H1 (cell line): ENCODE data around the gene DIP2C. TPM values are rescaled to one million over a fixed set of nuclear protein-coding genes. Genes with fewer than 3 reads are reported as not detected.

Source experiments
- CTCF ChIA-PET: fragments of 300-600 bp; sonication (Branson Sonifier 250); formaldehyde crosslinking; loops from one replicate; lab custom pipeline; 2021; ENCODE audit not compliant: partially characterized antibody; lab: Charles Lee
- POLR2A ChIA-PET: fragments of 300-600 bp; sonication (Branson Sonifier 250); formaldehyde crosslinking; loops from one replicate; lab custom pipeline; 2021; ENCODE audit warnings: inconsistent platforms; ENCODE audit not compliant: partially characterized antibody; lab: Charles Lee
- DNase-seq, 2 experiments: peaks; one replicate each; pipeline versions ENCODE4 v3.0.0 to v3.0.0-alpha.2; 2010 to 2022; ENCODE audit warnings: low spot score in 2 of 2, low read depth in 1 of 2, mixed read lengths in 1 of 2
- FAIRE-seq: peaks from 2 replicates; lab custom pipeline; 2011; peaks lifted over from hg19 to GRCh38; lab: Jason Lieb, UNC
- H2AFZ ChIP-seq: 2 replicates; pipeline ENCODE4 v1.8.1; 2012; ENCODE audit warnings: low read length, inconsistent platforms
- H2AK5ac ChIP-seq: 2 replicates; pipeline ENCODE4 v1.6.1; 2013; ENCODE audit warnings: low read depth, low read length
- H2BK120ac ChIP-seq: replicated peaks from 2 replicates; pipeline ENCODE3; 2013; ENCODE audit warnings: low read depth, low read length, inconsistent platforms
- H2BK12ac ChIP-seq: 2 replicates; pipeline ENCODE4 v1.6.1; 2013; ENCODE audit warnings: low read depth, low read length
- H2BK15ac ChIP-seq: 2 replicates; pipeline ENCODE4 v1.6.1; 2013; ENCODE audit warnings: low read length
- H2BK20ac ChIP-seq: 2 replicates; pipeline ENCODE4 v1.6.1; 2013; ENCODE audit warnings: low read length
- H2BK5ac ChIP-seq: 2 replicates; pipeline ENCODE4 v1.6.1; 2013; ENCODE audit warnings: low read depth, low read length
- H3K14ac ChIP-seq: 2 replicates; pipeline ENCODE4 v1.6.1; 2013; ENCODE audit warnings: inconsistent platforms; ENCODE audit not compliant: insufficient read length
- H3K18ac ChIP-seq: 2 replicates; pipeline ENCODE4 v1.6.1; 2013; ENCODE audit warnings: low read length; ENCODE audit errors: extremely low read depth
- H3K23ac ChIP-seq: 2 replicates; pipeline ENCODE4 v1.6.1; 2013; ENCODE audit warnings: inconsistent platforms; ENCODE audit not compliant: insufficient read length
- H3K23me2 ChIP-seq: 2 replicates; pipeline ENCODE4 v1.6.1; 2013; ENCODE audit warnings: low read depth, low read length
- H3K27ac ChIP-seq: 2 replicates; pipeline ENCODE4 v1.6.1; 2011; ENCODE audit warnings: low read depth, low read length, inconsistent platforms
- H3K27me3 ChIP-seq, 4 experiments: replicated peaks in 1 of 4; 1 replicate in 1 of 4; 2 replicates in 3 of 4; pipeline versions ENCODE4 v1.6.1 to v1.8.1; 2011 to 2013; ENCODE audit warnings: low read length in 3 of 4, mild to moderate bottlenecking in 3 of 4, inconsistent platforms in 2 of 4, mixed read lengths in 2 of 4, moderate library complexity in 1 of 4; ENCODE audit not compliant: control insufficient read depth in 3 of 4, insufficient read depth in 3 of 4; ENCODE audit errors: extremely low read depth in 1 of 4
- H3K36me3 ChIP-seq, 4 experiments: 2 replicates each; pipeline versions ENCODE4 v1.6.1 to v1.8.1; 2011 to 2013; ENCODE audit warnings: mild to moderate bottlenecking in 4 of 4, low read length in 3 of 4, moderate library complexity in 2 of 4, control low read depth in 1 of 4, inconsistent platforms in 1 of 4; ENCODE audit not compliant: insufficient read depth in 4 of 4, control insufficient read depth in 2 of 4
- H3K4ac ChIP-seq: replicated peaks from 2 replicates; pipeline ENCODE3; 2013; ENCODE audit warnings: low read length, low read depth, mixed read lengths, inconsistent platforms; ENCODE audit not compliant: insufficient read length
- H3K4me1 ChIP-seq, 4 experiments: replicated peaks in 1 of 4; 1 replicate in 1 of 4; 2 replicates in 3 of 4; pipeline versions ENCODE4 v1.6.1 to v1.8.1; 2011 to 2013; ENCODE audit warnings: low read length in 3 of 4, inconsistent platforms in 2 of 4, mixed read lengths in 1 of 4; ENCODE audit not compliant: insufficient read depth in 4 of 4, control insufficient read depth in 3 of 4
- H3K4me2 ChIP-seq, 2 experiments: 2 replicates each; pipeline versions ENCODE4 v1.6.1 to v1.8.1; 2011 to 2013; ENCODE audit warnings: low read depth in 2 of 2, low read length in 2 of 2, control low read depth in 1 of 2, inconsistent platforms in 1 of 2, mild to moderate bottlenecking in 1 of 2; ENCODE audit not compliant: insufficient read depth in 1 of 2
- H3K4me3 ChIP-seq, 4 experiments: fragments of 200-600, 300-600 bp in 1 of 4; sonication (generic), shearing (Covaris generic), sonication (Bioruptor Twin) in 1 of 4; 2 replicates each; pipeline versions ENCODE4 v1.5.1 to v1.8.1; 2011 to 2016; ENCODE audit warnings: low read length in 4 of 4, low read depth in 3 of 4, control low read depth in 2 of 4, inconsistent platforms in 2 of 4, mild to moderate bottlenecking in 2 of 4, mixed read lengths in 1 of 4, moderate library complexity in 1 of 4; ENCODE audit not compliant: insufficient read depth in 2 of 4; ENCODE audit errors: extremely low read depth in 1 of 4
- H3K56ac ChIP-seq: replicated peaks from 2 replicates; pipeline ENCODE3; 2013; ENCODE audit warnings: low read depth, mild to moderate bottlenecking, mixed read lengths, low read length, inconsistent platforms; ENCODE audit not compliant: insufficient read length
- H3K79me1 ChIP-seq: 2 replicates; pipeline ENCODE4 v1.6.1; 2013; ENCODE audit warnings: low read depth, low read length, control low read depth
- H3K79me2 ChIP-seq, 2 experiments: 2 replicates each; pipeline versions ENCODE4 v1.6.1 to v1.8.1; 2012 to 2013; ENCODE audit warnings: low read length in 2 of 2, mild to moderate bottlenecking in 2 of 2, inconsistent platforms in 1 of 2; ENCODE audit not compliant: insufficient read depth in 2 of 2, control insufficient read depth in 1 of 2
- H3K9ac ChIP-seq, 4 experiments: replicated peaks in 1 of 4; 1 replicate in 1 of 4; 2 replicates in 3 of 4; pipeline versions ENCODE4 v1.6.1 to v1.8.1; 2011 to 2013; ENCODE audit warnings: low read depth in 3 of 4, low read length in 3 of 4, control low read depth in 2 of 4, mild to moderate bottlenecking in 2 of 4, moderate library complexity in 2 of 4, inconsistent platforms in 1 of 4; ENCODE audit errors: extremely low read depth in 1 of 4
- H3K9me3 ChIP-seq, 2 experiments: 2 replicates each; pipeline versions ENCODE4 v1.6.1 to v1.8.1; 2012 to 2013; ENCODE audit warnings: mild to moderate bottlenecking in 2 of 2, moderate library complexity in 2 of 2, control low read depth in 1 of 2, inconsistent platforms in 1 of 2, low read depth in 1 of 2, low read length in 1 of 2, mixed read lengths in 1 of 2; ENCODE audit not compliant: insufficient read depth in 2 of 2
- H4K20me1 ChIP-seq, 2 experiments: replicated peaks in 1 of 2; 2 replicates each; pipeline versions ENCODE3 to v1.8.1; 2011 to 2013; ENCODE audit warnings: inconsistent platforms in 2 of 2, low read length in 2 of 2, mild to moderate bottlenecking in 1 of 2; ENCODE audit not compliant: insufficient read depth in 2 of 2, control insufficient read depth in 1 of 2
- H4K5ac ChIP-seq: 2 replicates; pipeline ENCODE4 v1.6.1; 2013; ENCODE audit warnings: low read length, low read depth, mixed read lengths, inconsistent platforms; ENCODE audit not compliant: insufficient read length
- H4K8ac ChIP-seq: 2 replicates; pipeline ENCODE4 v1.8.0; 2013; ENCODE audit warnings: mild to moderate bottlenecking, moderate library complexity, low read length, inconsistent platforms; ENCODE audit not compliant: insufficient read depth; ENCODE audit errors: extremely low read depth
- H4K91ac ChIP-seq: replicated peaks from 2 replicates; pipeline ENCODE3; 2013; ENCODE audit warnings: low read length, mixed read lengths, inconsistent platforms; ENCODE audit not compliant: insufficient read length
- BACH1 ChIP-seq: IDR thresholded peaks from 2 replicates; pipeline ENCODE4 v1.6.1; 2012; ENCODE audit warnings: low read length, improper control_type of control experiment
- NRF1 ChIP-seq: IDR thresholded peaks from 2 replicates; pipeline ENCODE4 v1.6.1; 2011; ENCODE audit warnings: mild to moderate bottlenecking, low read depth, low read length, improper control_type of control experiment
- SAP30 ChIP-seq: fragments of 300-600 bp; sonication (generic); IDR thresholded peaks from 2 replicates; pipeline ENCODE4 v1.7.1; 2012; ENCODE audit warnings: low read length, moderate library complexity, mild to moderate bottlenecking, inconsistent platforms; ENCODE audit not compliant: insufficient read depth, insufficient replicate concordance
- WGBS, 2 experiments: shearing (Covaris generic) in 1 of 2; methylation state at CpG; one replicate each; pipeline versions ENCODE4 v1.1.6 to v1.1.7; 2013 to 2015; ENCODE audit warnings: low lambda C conversion rate in 2 of 2, mixed read lengths in 2 of 2, inconsistent platforms in 1 of 2, low coverage in 1 of 2, missing lambda C conversion rate in 1 of 2; ENCODE audit not compliant: insufficient replicate concordance in 2 of 2, insufficient coverage in 1 of 2, insufficient read length in 1 of 2; ENCODE audit errors: extremely low coverage in 1 of 2, missing lambda C conversion rate in 1 of 2; 5-methylcytosine and 5-hydroxymethylcytosine counted together
- polyA plus RNA-seq, 7 experiments: library from polyadenylated mRNA; depleted of rRNA in 3 of 7; stranded (reverse) in 5 of 7; unstranded in 2 of 7; fragments of >200 nt in 5 of 7; fragments of 200-250 nt in 2 of 7; gene quantifications; 1 replicate in 5 of 7; 2 replicates in 1 of 7; 4 replicates in 1 of 7; pipeline versions ENCODE4 v1.2.1 to v1.2.3, GENCODE V29; 2011 to 2013; ENCODE audit warnings: missing spikeins in 2 of 7, mixed read lengths in 2 of 7
- total RNA-seq: library from RNA; stranded (reverse); fragmentation: NEBNext Ultra II Directional; extraction: Animal tissue kit (Norgen Biotek cat#: 25700); gene quantifications from 2 replicates; pipeline ENCODE4 v1.2.1, GENCODE V29; 2021

Gene DIP2C
- total and polyA plus RNA-seq, 2 of the 8 experiments (the other 6 are each of a cell fraction or from before 2014, with no cell fraction given): 3.8 to 9.3 TPM

GRCh38 chr10:340646-341045 lies 348.8 kb downstream of the DIP2C start:
- DNase-seq: no peak
- Histone ChIP-seq H3K4ac (no peak overlapping the region), H4K20me1 (no peaks in the 10 kb centered on the region), H3K23me2 (no peaks in the 10 kb centered on the region; the same call in 1 of the 2 replicates), H2BK15ac (no peak overlapping the region), H3K56ac (no peak overlapping the region), H4K8ac (no peak overlapping the region), H4K91ac (no peak overlapping the region), H3K4me2 (no peak overlapping the region), H2BK5ac (no peak overlapping the region), H3K23ac (no peak overlapping the region), H2BK12ac (no peak overlapping the region), H3K4me3 (no peak overlapping the region), H3K27ac (no peak overlapping the region), H3K9ac (no peak overlapping the region), H2AFZ (no peak overlapping the region), H3K18ac (no peak overlapping the region), H3K14ac (no peak overlapping the region), H3K36me3 (peaks cover 0 to 5% (median 2%) of the 10 kb centered on the region in 4 experiments; a peak in 5 of 8 replicates), H2BK20ac (no peak overlapping the region), H3K4me1 (no peaks in the 10 kb centered on the region; a peak in 1 of 7 replicates), H3K79me2 (no peaks in the 10 kb centered on the region), H3K9me3 (no peaks in the 10 kb centered on the region; a peak in 1 of 4 replicates), H3K27me3 (no peaks in the 10 kb centered on the region), H2BK120ac (no peak overlapping the region), H4K5ac (no peak overlapping the region), H2AK5ac (no peak overlapping the region), H3K79me1 (no peaks in the 10 kb centered on the region)
- ChIA-PET CTCF (no interaction called here), POLR2A (no interaction called here)
- no peak for TF ChIP-seq SAP30
- TF ChIP-seq BACH1: no peak
- no peak for TF ChIP-seq NRF1
- no peak for FAIRE-seq
- 94% methylated on average over 11 of the region's 11 CpGs; no CpG with 5 or more reads in 1 of the 2 experiments for WGBS, 2 experiments
